H1 (cell line): ENCODE measurements around the gene TAC4. TPM values are rescaled to one million over a fixed set of nuclear protein-coding genes. Genes with fewer than 3 reads are reported as not detected.

Experiments
- ATF2 ChIP-seq: IDR thresholded peaks from 2 replicates; pipeline ENCODE4 v1.6.1; 2012; ENCODE audit warnings: low read length, inconsistent platforms
- CHD7 ChIP-seq: fragments of 300-600 bp; sonication (generic); IDR thresholded peaks from 2 replicates; pipeline ENCODE4 v1.7.1; 2012; ENCODE audit warnings: low read length, moderate library complexity, mild to moderate bottlenecking, inconsistent platforms; ENCODE audit not compliant: insufficient replicate concordance
- EP300 ChIP-seq, 2 experiments: IDR thresholded peaks; 1 replicate in 1 of 2; 2 replicates in 1 of 2; pipeline ENCODE4 v1.6.1; 2011 to 2012; ENCODE audit warnings: low read depth in 2 of 2, low read length in 2 of 2, mild to moderate bottlenecking in 2 of 2, borderline replicate concordance in 1 of 2, inconsistent platforms in 1 of 2, moderate library complexity in 1 of 2
- HDAC2 ChIP-seq, 2 experiments: fragments of 300-600 bp in 1 of 2; sonication (generic) in 1 of 2; IDR thresholded peaks; 2 replicates each; pipeline ENCODE4 v1.6.1; 2011 to 2012; ENCODE audit warnings: low read depth in 2 of 2, low read length in 2 of 2, mild to moderate bottlenecking in 2 of 2, moderate library complexity in 2 of 2, borderline replicate concordance in 1 of 2, inconsistent platforms in 1 of 2
- POLR2A ChIP-seq, 2 experiments: IDR thresholded peaks; 1 replicate in 1 of 2; 2 replicates in 1 of 2; pipeline ENCODE4 v1.6.1; 2011; ENCODE audit warnings: low read depth in 2 of 2, low read length in 2 of 2, mild to moderate bottlenecking in 2 of 2; ENCODE audit errors: control extremely low read depth in 1 of 2
- POLR2AphosphoS5 ChIP-seq: IDR thresholded peaks from 2 replicates; pipeline ENCODE4 v1.6.1; 2011; ENCODE audit warnings: low read depth, low read length
- SP1 ChIP-seq: IDR thresholded peaks from 2 replicates; pipeline ENCODE4 v1.6.1; 2011; ENCODE audit warnings: low read depth, low read length
- SRF ChIP-seq: IDR thresholded peaks from 2 replicates; pipeline ENCODE4 v1.6.1; 2011; ENCODE audit warnings: mild to moderate bottlenecking, low read depth, low read length, moderate library complexity
- ZNF274 ChIP-seq: IDR thresholded peaks from 2 replicates; pipeline ENCODE4 v1.7.0; 2012; ENCODE audit warnings: low read length, borderline replicate concordance; ENCODE audit errors: extremely low read depth
- polyA plus RNA-seq, 7 experiments: library from polyadenylated mRNA; depleted of rRNA in 3 of 7; stranded (reverse) in 5 of 7; unstranded in 2 of 7; fragments of >200 nt in 5 of 7; fragments of 200-250 nt in 2 of 7; gene quantifications; 1 replicate in 5 of 7; 2 replicates in 1 of 7; 4 replicates in 1 of 7; pipeline versions ENCODE4 v1.2.1 to v1.2.3, GENCODE V29; 2011 to 2013; ENCODE audit warnings: missing spikeins in 2 of 7, mixed read lengths in 2 of 7
- total RNA-seq: library from RNA; stranded (reverse); fragmentation: NEBNext Ultra II Directional; extraction: Animal tissue kit (Norgen Biotek cat#: 25700); gene quantifications from 2 replicates; pipeline ENCODE4 v1.2.1, GENCODE V29; 2021

The TAC4 gene
- total and polyA plus RNA-seq, 2 of the 8 experiments (the other 6 are each of a cell fraction or from before 2014, with no cell fraction given): 0.15 TPM; not detected in 1

- TF ChIP-seq CHD7: peak; percentile 48
- TF ChIP-seq SRF: peak; percentile 64
- TF ChIP-seq EP300 (IDR thresholded peaks at IDR 0.05; ENCODE audit: borderline replicate concordance in 1 of 2, low read depth in 2 of 2, low read length in 2 of 2): peak in 1 of 2 experiments; percentile 44; a peak in 1 of 3 replicates
- no peak for TF ChIP-seq POLR2AphosphoS5
- TF ChIP-seq ZNF274: no peak
- peak; percentile 25; the same call in 1 of the 2 replicates for TF ChIP-seq ATF2
- peak; percentile 53; the same call in 1 of the 2 replicates for TF ChIP-seq SP1
- no peak for TF ChIP-seq HDAC2 (IDR thresholded peaks at IDR 0.05; ENCODE audit: borderline replicate concordance in 1 of 2, low read depth in 2 of 2, low read length in 2 of 2)
- peak in 1 of 2 experiments; percentile 39; a peak in 1 of 3 replicates for TF ChIP-seq POLR2A (IDR thresholded peaks at IDR 0.05; ENCODE audit: control extremely low read depth in 1 of 2, low read depth in 2 of 2, low read length in 2 of 2)
Measured at GRCh38 chr17:49815761-49816281, 32.0 kb downstream of the TAC4 start (continued).
